Astrocyte (in vitro differentiated cells and primary cell): ENCODE data around the gene SLC7A5.

Source experiments
- CTCF ChIP-seq: IDR thresholded peaks from 2 replicates; pipeline ENCODE4 v1.5.1; 2011; ENCODE audit warnings: low read depth, mild to moderate bottlenecking, inconsistent platforms, low read length, moderate library complexity; ENCODE audit not compliant: insufficient read depth
- EZH2 ChIP-seq: IDR thresholded peaks from 2 replicates; pipeline ENCODE4 v1.6.1; 2012; ENCODE audit warnings: mild to moderate bottlenecking, low read length, inconsistent platforms; ENCODE audit not compliant: insufficient read depth

- no peak for TF ChIP-seq CTCF
- TF ChIP-seq EZH2: no peak
Observed at GRCh38 chr16:87819983-87820382, 49.3 kb downstream of the SLC7A5 start.
